Vagina (tissue), 2 donors: ENCODE measurements around the gene SCMH1.

ENCODE experiments used
- POLR2AphosphoS5 ChIP-seq, 2 donors: sonication (generic); formaldehyde crosslinking; IDR thresholded peaks; one replicate each; pipeline ENCODE4 v1.9.0; 2017; ENCODE audit warnings: antibody characterized with exemption in 2 of 2, mild to moderate bottlenecking in 2 of 2, low read depth in 1 of 2; ENCODE audit not compliant: insufficient read depth in 1 of 2
- TF ChIP-seq, protein P1 (sequence below), 3 experiments: fragments of 450-650 bp in 2 of 3; fragments of 200-600 bp in 1 of 3; sonication (generic) in 1 of 3; IDR thresholded peaks; one replicate each; pipeline ENCODE4 v1.5.1; 2017 to 2019; ENCODE audit warnings: antibody characterized with exemption in 3 of 3, mild to moderate bottlenecking in 2 of 3, moderate library complexity in 2 of 3

DNA sequence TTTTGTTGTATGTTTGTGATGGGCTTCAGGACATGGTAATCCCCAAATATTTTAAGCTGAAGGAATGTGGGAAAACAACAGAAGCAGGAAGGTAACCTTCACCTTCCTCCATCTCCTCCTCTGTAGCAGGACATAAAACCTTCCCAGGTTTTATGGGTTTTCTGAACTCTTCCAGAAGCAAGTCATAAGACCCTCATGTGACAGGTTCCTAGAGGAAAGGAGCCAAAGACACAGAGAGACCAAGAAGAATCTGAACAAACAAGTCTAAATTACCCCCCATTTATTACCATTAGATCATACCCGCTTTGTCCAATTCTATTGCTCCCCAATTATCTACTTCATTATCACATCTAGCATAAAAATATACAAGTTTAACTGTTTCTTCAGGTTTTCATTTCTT is 28.8 kb downstream of the SCMH1 start:
- TF ChIP-seq, protein P1, sequence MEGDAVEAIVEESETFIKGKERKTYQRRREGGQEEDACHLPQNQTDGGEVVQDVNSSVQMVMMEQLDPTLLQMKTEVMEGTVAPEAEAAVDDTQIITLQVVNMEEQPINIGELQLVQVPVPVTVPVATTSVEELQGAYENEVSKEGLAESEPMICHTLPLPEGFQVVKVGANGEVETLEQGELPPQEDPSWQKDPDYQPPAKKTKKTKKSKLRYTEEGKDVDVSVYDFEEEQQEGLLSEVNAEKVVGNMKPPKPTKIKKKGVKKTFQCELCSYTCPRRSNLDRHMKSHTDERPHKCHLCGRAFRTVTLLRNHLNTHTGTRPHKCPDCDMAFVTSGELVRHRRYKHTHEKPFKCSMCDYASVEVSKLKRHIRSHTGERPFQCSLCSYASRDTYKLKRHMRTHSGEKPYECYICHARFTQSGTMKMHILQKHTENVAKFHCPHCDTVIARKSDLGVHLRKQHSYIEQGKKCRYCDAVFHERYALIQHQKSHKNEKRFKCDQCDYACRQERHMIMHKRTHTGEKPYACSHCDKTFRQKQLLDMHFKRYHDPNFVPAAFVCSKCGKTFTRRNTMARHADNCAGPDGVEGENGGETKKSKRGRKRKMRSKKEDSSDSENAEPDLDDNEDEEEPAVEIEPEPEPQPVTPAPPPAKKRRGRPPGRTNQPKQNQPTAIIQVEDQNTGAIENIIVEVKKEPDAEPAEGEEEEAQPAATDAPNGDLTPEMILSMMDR (IDR thresholded peaks at IDR 0.05), result no peak
- TF ChIP-seq POLR2AphosphoS5 (IDR thresholded peaks at IDR 0.05; ENCODE audit: insufficient read depth in 1 of 2, low read depth in 1 of 2), result no peak
